SIG-M5 (cell line): Measurements from ENCODE around the gene OTP.

Experiments used
- DNase-seq: peaks from one replicate; lab custom pipeline; 2025; lab: John Stamatoyannopoulos, UW

OTP gene

DNA sequence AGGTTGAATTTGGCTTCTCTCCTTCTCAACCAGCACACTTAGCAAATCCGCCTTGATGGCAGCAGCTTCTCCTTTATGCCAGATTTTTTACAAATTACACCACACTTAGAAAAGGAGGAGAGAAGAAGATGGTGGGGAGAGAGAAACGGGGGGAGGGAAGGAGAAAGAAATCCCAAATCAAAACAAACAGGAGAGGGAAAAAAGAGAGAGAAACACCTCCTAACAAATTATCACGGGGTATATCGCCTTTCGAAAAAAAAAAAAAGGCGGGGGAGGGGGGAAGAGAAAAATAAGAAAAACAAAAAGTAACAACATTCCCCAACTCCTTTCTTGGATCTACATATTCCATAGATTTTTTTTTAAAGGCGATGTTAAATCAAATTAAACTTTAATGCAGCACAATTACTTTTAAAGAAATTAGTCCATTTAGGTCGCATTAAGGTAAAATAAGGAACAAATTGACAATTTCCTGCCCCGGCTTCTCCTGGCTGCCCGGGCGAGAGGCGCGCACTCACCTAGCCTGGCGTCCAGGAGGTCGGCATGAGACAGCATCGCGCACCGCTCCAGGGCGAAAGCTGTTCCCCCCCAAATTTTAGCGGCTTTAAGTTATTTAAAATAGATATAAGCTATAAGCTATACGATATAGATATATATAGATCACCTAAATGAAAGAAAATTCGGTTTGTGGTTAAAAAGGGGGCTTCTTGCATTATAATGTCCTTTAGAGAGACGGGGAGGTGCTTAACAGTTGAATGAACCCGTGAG, at the start of gene OTP:
OTP (minus strand) TSS at position 716 of the 765 bp plus-strand sequence; CDS start at position 552, 164 bp downstream.
- DNase-seq: no peak

DNA sequence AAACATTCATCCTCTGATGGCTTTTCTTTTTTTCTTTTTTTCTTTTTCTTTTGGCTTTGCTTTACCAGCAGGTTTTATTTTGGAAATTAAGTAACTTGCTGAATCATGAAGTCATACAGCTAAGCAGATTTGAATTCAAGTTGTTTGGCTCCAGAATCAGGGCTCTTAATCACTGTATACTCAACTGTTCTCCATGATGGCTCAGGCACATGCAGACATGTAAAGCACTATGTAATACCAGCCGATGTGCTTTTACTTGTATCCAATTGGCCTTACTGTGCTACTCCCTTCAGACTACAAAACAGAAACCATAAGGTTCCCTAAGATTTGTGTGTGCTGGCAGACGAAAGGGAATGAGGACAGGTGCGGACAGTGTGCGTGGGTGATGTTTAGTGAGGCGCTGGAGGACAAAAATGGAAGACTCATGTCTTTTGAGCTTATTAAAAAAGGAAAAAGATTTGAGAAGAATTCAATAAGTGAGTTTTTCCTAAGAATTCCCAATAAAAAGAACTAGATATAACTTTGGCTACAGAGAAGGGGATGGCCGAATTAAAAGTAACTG, 44.7 kb upstream of the OTP start:
- DNase-seq: no peak

DNA sequence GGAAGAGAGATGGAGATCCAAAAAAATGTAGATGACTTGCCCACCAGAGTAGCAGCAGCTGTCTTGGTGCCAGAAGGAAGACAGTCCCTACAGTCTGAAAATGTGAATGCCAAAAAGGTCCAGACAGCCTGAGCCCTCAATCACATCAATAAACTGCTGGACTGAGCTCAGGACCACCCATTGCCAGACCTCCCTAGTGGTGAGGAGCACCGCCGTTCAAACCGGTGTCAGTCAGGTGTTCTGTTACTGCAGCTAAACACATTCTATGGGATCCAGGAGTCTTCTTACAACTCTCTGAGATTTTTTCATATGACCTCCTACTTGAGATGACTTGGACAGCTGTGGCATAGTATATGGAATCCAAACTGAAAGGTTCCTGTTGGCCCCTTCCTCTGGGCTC, 32.0 kb upstream of the OTP start:
- no peak for DNase-seq

DNA sequence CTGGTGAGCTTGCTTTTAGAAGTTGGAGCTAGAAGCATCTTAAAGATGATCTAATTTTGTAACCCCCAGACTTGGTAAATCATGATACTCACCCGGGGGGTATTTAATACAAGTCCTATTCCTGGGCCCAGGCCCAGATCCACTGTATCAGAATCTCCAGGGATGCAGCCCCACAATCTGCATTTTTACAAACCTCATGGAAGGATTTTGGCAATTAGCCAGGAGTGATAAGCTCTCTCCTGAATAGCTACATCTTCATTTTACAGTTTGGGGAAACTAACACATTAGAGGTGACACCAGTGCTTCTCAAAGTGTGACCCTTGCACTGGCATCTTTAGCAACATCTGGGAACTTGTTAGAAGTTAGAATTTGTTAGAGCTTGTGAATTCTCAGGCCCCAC, 31.2 kb upstream of the OTP start:
- DNase-seq: no peak

DNA sequence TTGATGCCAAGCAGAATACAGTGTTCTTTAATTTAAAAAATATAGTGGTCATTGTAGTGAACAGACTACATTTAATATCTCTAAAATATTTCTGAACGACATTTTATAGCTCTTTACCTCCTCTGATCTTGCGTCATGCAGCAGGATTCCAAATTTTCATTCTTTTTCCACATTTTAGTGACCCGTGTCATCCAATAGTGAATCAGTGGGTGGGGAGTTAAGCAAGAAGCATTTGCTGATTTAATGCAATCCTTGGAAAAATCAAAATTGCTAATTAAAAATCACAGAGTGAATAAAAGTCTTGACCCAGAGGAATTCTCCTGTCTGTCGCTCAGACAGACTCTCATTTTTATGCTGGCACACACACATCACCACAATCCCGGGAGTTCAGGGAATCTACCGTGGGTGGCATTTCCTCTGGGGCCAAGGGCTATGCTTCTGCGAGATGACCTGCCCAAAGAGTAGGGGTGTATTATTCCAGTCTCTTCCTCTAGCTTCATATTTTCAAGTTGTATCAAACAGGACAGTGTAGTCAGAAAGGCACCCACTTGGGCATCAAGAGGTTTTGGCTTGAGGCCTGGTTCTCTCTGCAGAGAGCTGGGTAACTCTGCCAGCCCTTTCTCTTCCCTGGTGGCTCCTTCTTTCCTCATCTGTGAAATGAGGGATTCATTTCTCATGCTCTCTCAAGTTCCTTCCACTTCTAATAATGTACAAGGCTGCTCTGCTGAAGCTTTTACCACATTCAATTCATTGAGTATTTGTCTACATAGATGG, 24.8 kb upstream of the OTP start:
- no peak for DNase-seq

DNA sequence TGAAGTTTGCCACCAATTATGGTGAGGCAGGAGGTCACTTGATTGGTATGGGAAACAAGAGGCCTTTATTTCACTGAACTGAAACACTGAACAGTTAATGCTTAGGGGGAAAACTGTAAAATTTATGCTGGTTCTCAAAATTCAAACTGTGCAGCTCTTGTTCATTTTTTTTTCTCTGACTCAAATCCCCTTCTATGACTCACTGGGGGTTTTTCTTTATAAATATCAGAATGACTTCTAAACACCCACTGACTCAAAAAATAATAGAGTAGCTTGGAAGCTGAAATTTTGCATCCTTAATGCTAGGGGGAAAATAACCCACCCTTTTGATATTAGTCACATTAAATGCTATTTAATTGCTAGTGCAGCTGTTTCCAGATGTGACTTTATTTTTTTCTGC, 24.1 kb upstream of the OTP start:
- DNase-seq: no peak

DNA sequence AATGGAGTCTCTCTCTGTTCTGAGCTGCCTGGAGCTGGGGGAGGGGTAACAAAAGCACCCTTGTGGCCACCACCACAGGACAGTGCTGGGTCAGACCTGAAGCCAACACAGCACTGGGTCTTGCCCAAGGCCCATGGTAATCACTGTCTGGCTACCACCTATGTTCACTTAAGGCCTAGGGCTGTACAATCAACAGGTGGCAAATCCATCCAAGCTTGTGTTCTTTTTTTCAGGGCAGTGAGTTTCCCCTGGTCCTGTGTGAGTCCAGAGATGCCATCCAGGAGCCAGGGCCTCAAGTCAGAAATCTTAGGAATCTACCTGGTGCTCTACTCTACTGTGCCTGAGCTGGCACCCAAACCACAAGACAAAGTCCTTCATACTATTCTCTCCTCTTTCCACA, 20.1 kb upstream of the OTP start:
- no peak for DNase-seq

DNA sequence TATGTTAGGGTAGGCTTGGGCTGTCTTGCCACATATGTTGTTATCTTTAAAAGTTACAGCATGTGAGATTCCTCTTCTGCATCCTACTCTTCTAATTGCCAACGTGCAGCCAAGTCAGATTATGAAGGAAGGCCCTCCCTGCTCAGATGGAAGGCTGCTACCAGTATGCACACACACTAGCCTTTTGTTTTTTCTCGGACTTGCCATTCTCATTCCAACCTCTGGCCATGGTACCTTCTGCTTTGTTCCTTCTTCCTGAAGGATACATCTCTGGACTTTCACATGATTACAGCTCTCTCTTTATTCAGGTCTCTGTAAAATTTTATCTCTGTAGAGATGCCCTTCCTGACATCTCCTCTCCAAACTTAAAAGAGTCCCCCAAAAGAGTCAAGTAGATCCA, 12.8 kb upstream of the OTP start:
- DNase-seq: no peak

DNA sequence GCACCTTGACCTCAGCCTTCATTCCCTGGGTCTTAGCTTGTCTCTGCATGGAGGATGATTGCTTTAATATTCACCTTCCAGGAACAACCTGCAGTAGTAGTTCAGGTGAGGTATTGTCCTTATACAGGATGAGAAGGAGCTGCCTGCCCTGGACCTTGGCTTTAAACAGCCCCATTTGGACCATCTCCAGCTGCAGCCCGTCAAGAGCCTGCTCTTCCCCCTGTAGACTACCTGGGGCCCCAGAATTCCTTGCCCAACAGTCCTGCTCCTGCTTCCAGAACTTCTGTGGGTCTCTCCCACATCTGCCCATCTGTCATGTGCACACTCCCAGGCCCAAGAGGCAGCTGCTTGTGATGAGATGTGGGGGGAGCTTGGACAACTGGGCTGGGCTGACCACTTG, 12.2 kb upstream of the OTP start:
- no peak for DNase-seq

DNA sequence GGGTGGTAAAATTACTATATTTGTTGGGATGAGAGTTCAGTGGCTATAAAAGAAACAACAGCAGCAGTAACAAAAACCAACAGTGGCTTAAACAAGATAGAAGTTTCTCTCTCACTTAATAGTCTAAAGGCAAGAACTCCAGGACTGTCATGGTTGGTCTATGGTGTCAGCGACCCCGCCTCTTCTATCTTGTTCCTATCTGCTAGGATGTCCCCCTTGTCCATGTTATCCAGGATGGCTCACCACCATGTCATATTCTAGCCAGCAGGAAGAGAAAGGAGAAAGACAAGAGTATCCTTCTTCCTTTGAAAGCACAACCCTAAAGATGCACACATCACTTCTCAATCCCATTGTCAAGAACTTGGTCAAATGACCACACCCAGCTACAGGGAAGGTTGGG, 11.3 kb upstream of the OTP start:
- DNase-seq: no peak

DNA sequence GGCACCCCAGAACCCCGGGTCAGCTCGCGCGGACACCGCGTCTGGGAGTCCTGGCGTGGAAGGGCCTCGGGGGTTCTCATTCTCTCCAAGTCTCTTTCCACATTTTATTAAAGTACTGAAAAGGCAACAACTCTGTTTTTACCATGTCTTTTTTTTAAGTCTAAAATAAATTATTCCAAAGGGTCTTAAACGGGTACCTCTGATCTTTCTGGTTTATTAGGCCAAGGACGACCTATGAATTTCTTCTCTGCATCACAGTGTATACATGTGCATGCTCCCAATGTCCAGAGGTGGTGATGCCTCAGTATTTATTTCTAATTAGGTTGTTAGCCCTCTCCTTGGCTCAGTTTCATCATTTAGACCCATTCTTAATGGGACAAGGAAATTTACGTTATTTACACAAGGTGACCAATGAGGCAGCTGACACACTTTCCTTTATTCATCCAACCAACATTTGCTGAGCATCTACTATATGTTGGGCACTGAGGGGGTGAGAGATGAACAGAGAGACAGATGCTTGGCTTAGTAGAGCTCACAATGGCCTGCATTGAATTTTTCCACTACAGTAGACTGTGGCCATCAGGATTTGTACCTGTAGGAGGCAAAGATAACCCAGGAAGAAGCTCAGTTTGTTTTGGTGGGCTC, 7.6 kb upstream of the OTP start:
- DNase-seq: no peak

DNA sequence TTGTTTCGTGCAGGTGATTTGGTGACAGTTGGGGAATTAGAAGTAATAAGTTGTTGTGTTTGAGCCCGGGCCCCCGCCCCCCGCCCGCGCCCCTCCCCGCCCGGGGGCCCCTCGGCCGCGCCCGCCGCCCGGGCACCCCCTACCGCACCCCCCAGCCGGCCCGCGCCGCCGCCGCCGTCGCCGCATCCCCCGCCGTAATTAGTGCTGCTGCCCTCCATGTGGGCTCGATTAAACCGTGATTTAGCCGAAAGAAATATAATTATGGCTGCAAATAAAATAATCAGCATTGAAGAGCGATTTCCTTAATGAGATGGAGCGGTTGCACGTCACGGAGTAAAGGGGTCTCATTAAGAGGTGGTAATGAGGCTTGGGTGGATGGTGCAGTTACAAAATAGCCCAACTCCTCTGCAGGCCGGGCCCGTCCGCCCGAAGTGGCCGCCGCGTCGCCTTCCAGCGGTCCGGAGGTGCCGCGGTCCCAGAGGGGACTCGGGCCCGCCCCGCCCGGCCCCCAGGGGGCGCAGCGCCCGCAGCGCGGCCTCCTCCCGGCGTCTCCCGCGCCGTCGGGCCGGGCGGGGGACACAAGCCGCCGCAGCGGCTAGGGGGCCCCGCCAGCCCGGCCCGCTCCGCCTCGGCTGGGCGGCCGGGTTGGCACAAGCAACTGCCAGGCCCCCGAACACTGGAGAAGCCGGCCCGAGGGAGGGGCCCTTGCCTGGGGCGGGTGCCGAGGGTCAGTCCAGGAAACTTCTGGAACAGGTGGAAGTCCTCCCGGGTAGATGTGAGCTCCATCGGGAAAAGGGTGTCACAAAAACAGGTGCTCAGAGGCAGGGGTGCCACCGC, 6.9 kb upstream of the OTP start:
- DNase-seq: no peak

DNA sequence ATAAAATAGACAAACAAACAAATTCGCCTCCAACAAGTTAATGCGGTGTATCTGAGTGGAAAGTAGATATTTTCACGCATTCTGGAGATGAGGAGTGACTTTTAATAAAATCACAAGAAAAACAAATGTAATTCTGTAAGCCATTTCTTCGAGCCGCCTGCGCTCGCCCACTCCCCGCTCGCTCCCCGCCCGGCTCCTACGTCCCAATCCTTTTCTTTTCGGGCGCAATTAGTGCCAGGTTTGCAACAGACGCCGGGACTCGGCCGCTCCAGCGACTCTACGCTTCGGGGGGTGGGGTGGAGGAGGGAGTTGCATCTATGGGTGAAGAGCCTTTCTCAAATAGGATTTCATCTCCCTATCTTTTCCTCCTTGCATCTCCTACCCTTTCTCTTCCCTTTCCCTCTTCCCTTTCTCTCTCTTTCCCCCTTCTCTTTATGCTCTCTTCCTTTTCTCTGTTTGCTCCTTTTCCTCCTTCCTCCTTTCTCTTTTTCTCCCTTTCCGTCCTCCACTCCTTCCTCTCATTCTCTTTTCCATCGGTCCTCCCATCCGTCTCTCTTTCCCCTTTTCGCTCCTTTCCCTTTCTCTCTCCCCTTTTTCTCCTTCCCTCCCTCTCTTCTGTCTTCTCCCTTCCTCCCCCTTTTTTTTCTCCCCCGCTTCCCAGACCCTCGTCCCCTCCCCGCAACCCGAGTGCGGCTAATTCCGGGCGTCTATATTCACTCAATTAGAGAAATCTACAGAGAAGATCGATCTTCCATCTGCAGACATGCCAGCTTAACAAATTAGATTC, 6.1 kb upstream of the OTP start:
- DNase-seq: no peak

DNA sequence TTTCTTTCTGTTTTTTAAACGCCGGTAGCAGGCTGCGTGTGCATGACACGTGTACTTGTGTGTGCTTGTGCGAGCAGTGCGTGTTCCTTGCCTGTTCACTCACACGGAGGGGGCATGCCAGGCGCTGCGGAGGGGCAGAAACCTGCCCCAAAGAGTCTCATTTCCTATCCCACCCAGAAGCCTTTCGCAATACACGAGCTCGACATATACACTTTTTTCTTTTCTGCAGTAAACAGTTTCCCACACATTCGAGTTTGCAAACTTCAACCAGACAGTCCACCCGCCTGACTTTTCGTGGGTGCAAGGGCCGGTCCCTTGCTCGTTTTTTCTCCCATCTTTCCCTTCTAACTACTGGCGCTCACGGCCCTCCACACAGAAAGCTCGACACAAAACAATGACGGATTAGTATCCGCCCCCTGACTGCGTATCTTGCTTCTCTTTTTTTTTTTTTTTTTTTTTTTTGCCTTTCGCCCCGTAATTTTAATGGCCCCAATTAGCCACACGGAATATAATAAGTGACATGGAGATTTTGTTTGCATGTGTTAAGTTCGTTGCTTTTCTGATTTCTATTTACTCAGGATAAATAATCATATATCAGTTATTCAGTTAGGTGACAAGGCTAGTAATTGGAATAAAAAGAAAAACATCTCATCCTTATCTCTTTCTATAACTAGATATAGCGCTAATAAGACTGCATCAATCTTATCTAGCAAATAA, 5.3 kb upstream of the OTP start:
- no peak for DNase-seq

DNA sequence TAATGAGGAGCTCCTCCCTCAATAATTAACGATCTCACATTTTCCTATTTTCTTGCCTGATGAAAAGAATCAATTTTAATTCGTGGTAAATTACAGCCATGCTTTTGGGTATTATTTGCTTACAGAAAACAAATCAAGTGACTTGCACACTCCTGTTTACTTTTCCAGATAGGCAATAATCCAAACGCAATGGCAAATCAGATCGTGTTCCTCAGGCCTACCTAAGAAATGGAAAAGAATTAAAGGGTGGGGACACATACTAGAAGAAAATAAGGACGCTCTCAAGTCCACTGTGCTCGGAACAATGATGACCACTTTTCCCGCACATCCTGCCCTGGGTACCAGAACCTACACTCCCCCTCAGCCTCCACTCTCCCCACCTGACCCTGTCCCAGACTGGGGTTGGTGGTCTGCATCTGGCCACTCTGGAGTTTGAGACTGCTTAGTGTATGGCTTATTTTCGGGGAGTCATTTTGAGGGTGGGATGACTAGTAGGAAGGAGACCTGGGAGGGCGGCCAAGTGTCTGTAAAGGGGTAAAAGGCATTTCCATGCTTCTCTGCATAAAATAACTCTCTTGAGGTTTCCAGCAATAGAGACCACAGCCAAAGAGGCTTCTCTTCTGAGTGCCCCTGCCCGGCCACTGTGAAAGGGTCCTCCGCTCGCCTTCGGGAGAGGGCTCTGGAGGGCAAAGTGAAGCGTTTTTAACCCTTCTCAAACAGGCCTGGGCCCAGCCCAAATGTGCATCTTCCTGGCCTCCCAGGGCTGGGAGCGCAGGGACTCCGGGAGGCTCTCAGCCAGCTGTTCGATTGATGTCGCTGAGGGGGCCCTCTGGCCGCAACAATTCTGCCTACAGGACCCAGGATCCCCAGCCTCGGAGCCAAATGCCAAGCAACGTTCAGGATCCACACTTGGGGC, 4.5 kb upstream of the OTP start:
- DNase-seq: no peak

DNA sequence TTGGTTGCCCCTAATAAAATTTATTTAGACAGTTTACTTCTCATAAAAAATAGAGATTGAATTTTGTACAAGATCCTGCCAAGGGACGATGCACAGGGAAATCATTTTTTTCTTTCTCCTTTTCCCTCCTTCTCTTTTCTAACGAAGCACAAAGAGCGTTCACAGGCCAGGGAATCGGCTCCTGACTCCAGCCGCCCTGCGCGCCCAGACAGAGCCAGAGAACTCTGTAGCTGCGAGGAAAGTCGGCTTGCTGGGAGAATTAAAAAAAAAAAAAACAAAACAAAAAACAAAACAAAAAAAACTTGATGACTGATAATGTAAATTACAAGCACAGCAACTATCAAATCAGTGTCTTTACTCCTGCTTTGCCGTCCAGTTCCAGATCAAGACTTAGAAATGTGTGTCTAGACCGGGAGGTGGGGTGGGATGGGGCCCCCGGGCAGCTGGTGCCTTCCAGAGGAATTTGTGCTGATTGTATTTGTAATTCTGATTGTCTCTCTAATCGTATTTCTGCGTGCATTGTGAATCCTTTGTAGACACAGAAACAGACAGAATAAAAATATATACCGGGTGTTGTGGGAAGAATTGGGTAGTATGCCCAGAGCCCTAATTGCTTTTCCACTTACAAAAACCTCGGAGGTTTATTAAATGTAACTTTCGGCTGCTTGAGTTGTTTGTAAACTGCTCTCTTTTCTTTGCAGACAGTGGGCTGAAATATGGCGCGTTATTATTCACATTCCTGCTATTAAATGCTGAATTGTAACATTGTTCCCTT, 3.6 kb upstream of the OTP start:
- no peak for DNase-seq

DNA sequence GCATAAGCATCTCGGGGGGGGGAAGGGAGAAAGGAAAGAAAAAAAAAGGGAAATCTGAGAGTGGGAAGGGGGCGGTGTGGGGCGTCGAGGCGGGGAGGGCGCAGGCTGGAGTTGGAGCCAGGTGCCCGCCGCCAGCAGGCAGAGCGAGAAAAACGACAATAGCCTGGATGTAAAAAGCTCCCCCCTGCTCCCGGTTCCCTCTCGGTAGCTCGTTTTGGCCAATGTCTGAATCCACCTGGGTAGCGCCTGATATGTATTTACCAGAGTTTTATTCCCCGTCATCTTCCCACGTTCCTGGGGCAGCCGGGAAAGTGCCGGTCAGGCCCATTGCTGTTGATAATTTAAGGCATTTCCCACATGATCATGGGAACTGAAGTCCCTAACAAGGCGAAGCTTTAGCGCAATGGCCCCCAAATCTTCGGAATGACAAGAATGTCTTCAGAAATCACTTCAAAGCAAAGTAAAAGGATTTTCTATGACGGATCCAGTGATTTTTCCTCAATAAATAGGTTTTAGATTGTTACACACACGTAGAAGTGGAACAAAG, 3.0 kb upstream of the OTP start:
- DNase-seq: no peak
